ENCODE data around the gene RAMP3.

The RAMP3 gene

DNA sequence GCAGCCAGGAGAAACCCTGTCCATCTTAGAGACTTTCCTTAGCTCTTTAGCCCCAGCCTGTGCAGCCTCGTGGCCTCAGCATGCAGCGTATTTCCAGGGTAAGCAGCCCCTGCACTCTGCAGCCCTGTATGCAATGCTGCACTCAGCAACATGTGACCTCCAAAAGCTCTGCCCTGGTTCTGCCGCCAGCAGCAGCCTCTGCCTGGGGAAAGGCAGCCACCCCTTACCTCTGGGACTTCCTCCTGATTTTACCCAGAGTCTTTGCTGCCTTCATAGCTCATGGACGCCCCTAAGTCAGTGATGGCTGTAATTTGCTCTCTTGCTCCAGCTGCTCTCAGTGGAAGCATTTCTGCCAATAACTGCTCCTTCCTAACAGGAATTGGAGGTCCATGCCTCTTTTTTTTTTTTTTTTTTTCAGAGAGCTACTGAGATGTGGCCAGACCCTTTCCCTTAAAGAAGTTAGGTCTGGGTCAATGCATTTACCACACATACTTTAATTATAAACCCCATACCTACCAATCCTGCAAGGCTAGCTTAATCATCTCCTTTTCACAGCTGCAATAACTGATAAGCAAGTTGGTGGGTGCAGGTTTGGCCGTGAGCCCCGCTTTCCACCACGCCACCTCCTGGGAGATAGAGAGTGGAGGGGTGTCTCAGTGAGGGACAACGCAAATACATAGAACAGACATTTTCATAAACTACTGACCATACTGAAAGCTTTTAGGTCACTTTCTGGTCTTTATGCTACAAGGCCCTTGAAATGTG lies 71.7 kb downstream of the RAMP3 start:
- Histone ChIP-seq H2AFZ (ENCODE audit: low read depth) (no peak overlapping the region), H3K4me2 (no peak overlapping the region)

DNA sequence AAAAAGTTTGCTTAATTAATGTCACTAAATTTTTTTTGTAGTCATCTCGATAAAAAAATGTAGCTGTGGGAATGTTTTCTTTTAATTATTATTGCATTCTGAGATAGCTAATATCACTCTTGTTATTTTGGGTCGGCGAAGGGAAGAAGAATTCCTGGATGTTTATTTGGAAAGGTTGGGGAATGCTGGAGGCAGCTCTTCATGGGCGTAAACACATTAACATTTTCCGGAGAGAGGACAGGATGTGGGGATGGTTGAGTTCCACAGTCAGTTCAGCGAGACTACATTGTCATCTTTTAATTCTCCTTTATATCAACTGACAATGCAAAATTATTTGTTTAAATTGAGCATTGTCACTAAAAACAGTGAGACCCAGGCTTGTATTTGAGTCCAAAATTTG lies 72.5 kb downstream of the RAMP3 start:
- Histone ChIP-seq H3K79me2 (ENCODE audit: insufficient read depth, low read depth) (no peaks in the 10 kb centered on the region), H3K27ac (no peak overlapping the region), H3K4me1 (ENCODE audit: low read depth, poor library complexity, severe bottlenecking) (no peaks in the 10 kb centered on the region), H3K4me3 (IDR thresholded peaks at IDR 0.05; ENCODE audit: insufficient read depth, low read depth, low read length) (no peak overlapping the region), H3K36me3 (ENCODE audit: insufficient read depth) (no peaks in the 10 kb centered on the region), H3K9ac (no peak overlapping the region), H3K27me3 (ENCODE audit: insufficient read depth, low read depth) (no peaks in the 10 kb centered on the region), H4K20me1 (ENCODE audit: insufficient read depth) (no peaks in the 10 kb centered on the region), H2AFZ (ENCODE audit: low read depth) (no peak overlapping the region), H3K4me2 (no peak overlapping the region)
- TF ChIP-seq, protein P1, sequence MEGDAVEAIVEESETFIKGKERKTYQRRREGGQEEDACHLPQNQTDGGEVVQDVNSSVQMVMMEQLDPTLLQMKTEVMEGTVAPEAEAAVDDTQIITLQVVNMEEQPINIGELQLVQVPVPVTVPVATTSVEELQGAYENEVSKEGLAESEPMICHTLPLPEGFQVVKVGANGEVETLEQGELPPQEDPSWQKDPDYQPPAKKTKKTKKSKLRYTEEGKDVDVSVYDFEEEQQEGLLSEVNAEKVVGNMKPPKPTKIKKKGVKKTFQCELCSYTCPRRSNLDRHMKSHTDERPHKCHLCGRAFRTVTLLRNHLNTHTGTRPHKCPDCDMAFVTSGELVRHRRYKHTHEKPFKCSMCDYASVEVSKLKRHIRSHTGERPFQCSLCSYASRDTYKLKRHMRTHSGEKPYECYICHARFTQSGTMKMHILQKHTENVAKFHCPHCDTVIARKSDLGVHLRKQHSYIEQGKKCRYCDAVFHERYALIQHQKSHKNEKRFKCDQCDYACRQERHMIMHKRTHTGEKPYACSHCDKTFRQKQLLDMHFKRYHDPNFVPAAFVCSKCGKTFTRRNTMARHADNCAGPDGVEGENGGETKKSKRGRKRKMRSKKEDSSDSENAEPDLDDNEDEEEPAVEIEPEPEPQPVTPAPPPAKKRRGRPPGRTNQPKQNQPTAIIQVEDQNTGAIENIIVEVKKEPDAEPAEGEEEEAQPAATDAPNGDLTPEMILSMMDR (conservative IDR thresholded peaks at IDR 0.05; ENCODE audit: low read depth, low read length) = no peak

More for the DNA sequence above, 71.7 kb downstream of the RAMP3 start:
- TF ChIP-seq, protein P1 (conservative IDR thresholded peaks at IDR 0.05; ENCODE audit: low read depth, low read length) = no peak
- H3K4me3 ChIP-seq (IDR thresholded peaks at IDR 0.05; ENCODE audit: insufficient read depth, low read depth, low read length) = no peak overlapping the region
- no peaks in the 10 kb centered on the region for H3K36me3 ChIP-seq (ENCODE audit: insufficient read depth)
- H4K20me1 ChIP-seq (ENCODE audit: insufficient read depth) = no peaks in the 10 kb centered on the region
- no peaks in the 10 kb centered on the region for H3K4me1 ChIP-seq (ENCODE audit: low read depth, poor library complexity, severe bottlenecking)
- H3K79me2 ChIP-seq (ENCODE audit: insufficient read depth, low read depth) = no peaks in the 10 kb centered on the region
- H3K27me3 ChIP-seq (ENCODE audit: insufficient read depth, low read depth) = no peaks in the 10 kb centered on the region
- no peak overlapping the region for H3K27ac ChIP-seq
- no peak overlapping the region for H3K9ac ChIP-seq

DNA sequence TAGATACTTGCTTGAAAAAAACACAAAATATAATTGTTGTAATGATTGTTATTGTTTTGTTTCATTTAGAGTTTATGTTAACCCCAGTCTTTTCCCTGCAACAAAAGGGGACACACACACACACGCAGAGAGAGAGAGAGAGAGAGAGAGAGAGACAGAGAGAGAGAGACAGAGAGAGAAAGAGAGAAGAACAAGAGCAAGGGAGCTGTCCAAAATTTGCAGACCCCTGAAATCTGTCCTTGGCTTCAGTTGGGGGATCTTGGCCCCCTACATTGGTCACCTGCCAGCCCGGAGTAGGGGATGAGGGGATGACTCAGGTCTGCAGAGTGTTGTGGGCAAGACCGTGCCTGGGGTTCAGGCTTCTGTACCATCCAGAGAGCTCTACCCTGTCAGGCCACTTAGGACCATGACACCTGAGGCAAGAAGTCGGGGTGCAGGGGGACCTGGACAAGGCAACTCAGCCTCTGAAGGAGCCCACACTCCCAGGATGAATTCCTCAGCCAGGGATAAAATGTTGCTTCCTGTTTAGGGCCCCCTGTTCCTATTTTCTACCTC lies 73.1 kb downstream of the RAMP3 start:
- H3K27me3 ChIP-seq (ENCODE audit: insufficient read depth, low read depth) = no peaks in the 10 kb centered on the region
- no peak overlapping the region for H2AFZ ChIP-seq (ENCODE audit: low read depth)
- H4K20me1 ChIP-seq (ENCODE audit: insufficient read depth) = no peaks in the 10 kb centered on the region
- H3K4me3 ChIP-seq (IDR thresholded peaks at IDR 0.05; ENCODE audit: insufficient read depth, low read depth, low read length) = no peak overlapping the region
- TF ChIP-seq, protein P1 (conservative IDR thresholded peaks at IDR 0.05; ENCODE audit: low read depth, low read length) = no peak
- no peaks in the 10 kb centered on the region for H3K79me2 ChIP-seq (ENCODE audit: insufficient read depth, low read depth)
- H3K9ac ChIP-seq = no peak overlapping the region
- no peaks in the 10 kb centered on the region for H3K36me3 ChIP-seq (ENCODE audit: insufficient read depth)
- H3K4me1 ChIP-seq (ENCODE audit: low read depth, poor library complexity, severe bottlenecking) = no peaks in the 10 kb centered on the region
- no peak overlapping the region for H3K27ac ChIP-seq
- H3K4me2 ChIP-seq = no peak overlapping the region

DNA sequence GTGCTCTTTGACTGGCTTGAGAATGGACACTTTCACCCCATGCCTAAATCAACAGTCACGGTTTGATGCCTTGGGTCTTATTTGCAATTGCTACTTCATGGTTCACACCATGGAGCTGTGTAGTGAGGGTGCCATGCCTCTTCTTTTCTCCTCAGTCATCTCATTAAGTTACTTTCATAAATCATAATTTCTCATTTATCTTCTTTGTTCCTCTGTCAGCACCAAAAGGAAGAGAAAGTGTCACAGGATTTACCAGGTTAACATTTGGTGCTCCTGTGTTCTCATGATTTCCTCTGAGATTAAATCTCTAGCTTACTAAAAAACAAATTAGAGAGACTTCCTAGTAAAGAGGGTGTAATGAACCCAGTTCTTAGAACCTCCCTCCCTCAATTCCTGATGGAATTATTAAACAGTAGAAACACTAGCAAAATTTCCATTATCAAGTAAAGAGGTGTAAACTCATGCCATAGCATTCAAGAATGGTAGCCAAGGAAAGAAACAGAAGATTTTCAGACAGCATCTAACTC lies 75.7 kb downstream of the RAMP3 start:
- TF ChIP-seq, protein P1 (conservative IDR thresholded peaks at IDR 0.05; ENCODE audit: low read depth, low read length) = no peak
- no peaks in the 10 kb centered on the region for H3K79me2 ChIP-seq (ENCODE audit: insufficient read depth, low read depth)
- no peak overlapping the region for H3K4me3 ChIP-seq (IDR thresholded peaks at IDR 0.05; ENCODE audit: insufficient read depth, low read depth, low read length)
- no peaks in the 10 kb centered on the region for H3K4me1 ChIP-seq (ENCODE audit: low read depth, poor library complexity, severe bottlenecking)
- H3K9ac ChIP-seq = no peak overlapping the region
- H3K27me3 ChIP-seq (ENCODE audit: insufficient read depth, low read depth) = no peaks in the 10 kb centered on the region
- no peaks in the 10 kb centered on the region for H4K20me1 ChIP-seq (ENCODE audit: insufficient read depth)
- no peak overlapping the region for H3K27ac ChIP-seq
- H2AFZ ChIP-seq (ENCODE audit: low read depth) = no peak overlapping the region
- H3K36me3 ChIP-seq (ENCODE audit: insufficient read depth) = no peaks in the 10 kb centered on the region
- no peak overlapping the region for H3K4me2 ChIP-seq
